SU-DHL-6 (cell line): ENCODE measurements around the gene NAT14.

Experiments
- H2AFZ ChIP-seq: fragments of 200-600 bp; sonication (generic); 2 replicates; pipeline ENCODE4 v1.6.1; 2014; ENCODE audit warnings: low read depth, mild to moderate bottlenecking, moderate library complexity, mixed read lengths, antibody characterized with exemption, low read length; ENCODE audit not compliant: severe bottlenecking
- H3F3A ChIP-seq: fragments of 200-600 bp; shearing (Covaris generic); 2 replicates; pipeline ENCODE4 v1.6.0; 2016; ENCODE audit warnings: antibody characterized with exemption, mild to moderate bottlenecking; ENCODE audit not compliant: insufficient read depth
- H3K27ac ChIP-seq: fragments of 200-600 bp; sonication (generic); 2 replicates; pipeline ENCODE4 v1.5.1; 2016; ENCODE audit warnings: low read depth, mild to moderate bottlenecking, low read length, moderate library complexity, mixed read lengths
- H3K27me3 ChIP-seq: fragments of 200-600 bp; sonication (generic), shearing (Covaris generic); 2 replicates; pipeline ENCODE4 v1.6.0; 2014; ENCODE audit warnings: mild to moderate bottlenecking, low read length
- H3K36me3 ChIP-seq: fragments of 200-600 bp; sonication (generic); 2 replicates; pipeline ENCODE4 v1.6.1; 2014; ENCODE audit warnings: mild to moderate bottlenecking, low read length, mixed read lengths
- H3K4me2 ChIP-seq: fragments of 300-600, 200-600 bp; shearing (Covaris generic), sonication (generic); 2 replicates; pipeline ENCODE4 v1.6.0; 2014; ENCODE audit warnings: low read length, low read depth, mild to moderate bottlenecking; ENCODE audit not compliant: poor library complexity, severe bottlenecking
- H3K4me3 ChIP-seq: fragments of 200-600 bp; sonication (generic); 2 replicates; pipeline ENCODE4 v1.5.1; 2014; ENCODE audit warnings: antibody characterized with exemption, low read length, mild to moderate bottlenecking, mixed read lengths; ENCODE audit not compliant: insufficient read depth, poor library complexity, severe bottlenecking
- H3K79me2 ChIP-seq: fragments of 200-600 bp; sonication (generic); 2 replicates; pipeline ENCODE4 v1.6.1; 2014; ENCODE audit warnings: mild to moderate bottlenecking, low read length, moderate library complexity; ENCODE audit not compliant: insufficient read depth
- H3K9ac ChIP-seq: fragments of 200-600 bp; sonication (generic); 2 replicates; pipeline ENCODE4 v1.7.0; 2014; ENCODE audit warnings: mild to moderate bottlenecking, low read length
- H3K9me2 ChIP-seq: fragments of 200-600 bp; sonication (generic); replicated peaks from 2 replicates; pipeline ENCODE4 v1.6.1; 2014; ENCODE audit warnings: low read length; ENCODE audit not compliant: insufficient read depth
- H3K9me3 ChIP-seq: fragments of 200-600 bp; sonication (generic); 2 replicates; pipeline ENCODE4 v1.6.1; 2014; ENCODE audit warnings: low read length, mixed read lengths; ENCODE audit not compliant: insufficient read depth
- H4K20me1 ChIP-seq: fragments of 200-600 bp; sonication (generic); 2 replicates; pipeline ENCODE4 v1.6.1; 2014; ENCODE audit warnings: low read depth, mild to moderate bottlenecking, antibody characterized with exemption, low read length, moderate library complexity, mixed read lengths
- CTCF ChIP-seq: fragments of 200-600 bp; sonication (generic); IDR thresholded peaks from one replicate; pipeline ENCODE4 v1.5.1; 2017; ENCODE audit warnings: antibody characterized with exemption, mild to moderate bottlenecking, low read length, moderate library complexity; ENCODE audit not compliant: insufficient read depth, poor library complexity, severe bottlenecking
- EZH2phosphoT487 ChIP-seq: fragments of 200-600 bp; sonication (generic), shearing (Covaris generic); conservative IDR thresholded peaks from 2 replicates; pipeline ENCODE4 v1.6.1; 2018; ENCODE audit warnings: mild to moderate bottlenecking, antibody characterized with exemption, low read length, moderate library complexity, mixed read lengths

The NAT14 gene

GRCh38 chr19:55476100-55476775 is 8.8 kb upstream of the NAT14 start, which contains the start of gene ZNF628:
Gene ZNF628 (plus strand): TSS chr19:55476617. CDS start chr19:55479911, 3,294 bp downstream.
- H2AFZ ChIP-seq = peak within 1 kb of the TSS; percentile 90
- H4K20me1 ChIP-seq = no peaks in the 10 kb centered on the region
- no peaks in the 10 kb centered on the region for H3K9me3 ChIP-seq
- no peaks in the 10 kb centered on the region for H3K36me3 ChIP-seq
- H3K9me2 ChIP-seq = no peaks in the 10 kb centered on the region
- TF ChIP-seq CTCF (no peak), EZH2phosphoT487 (no peak)
- peak within 1 kb of the TSS; percentile 76 for H3K4me3 ChIP-seq
- no peaks in the 10 kb centered on the region for H3F3A ChIP-seq
- H3K79me2 ChIP-seq = peaks cover 14% of the 10 kb centered on the region; the same call in 1 of the 2 replicates
- peak within 1 kb of the TSS; percentile 77 for H3K4me2 ChIP-seq
- peak within 1 kb of the TSS; percentile 65 for H3K27ac ChIP-seq
- H3K27me3 ChIP-seq = no peaks in the 10 kb centered on the region
- H3K9ac ChIP-seq = peak within 1 kb of the TSS; percentile 63

- H3K4me3 ChIP-seq = peak overlapping the region; percentile 76
- no peaks in the 10 kb centered on the region for H3F3A ChIP-seq
- H3K4me2 ChIP-seq = peak overlapping the region; percentile 70
- H3K9ac ChIP-seq = no peak overlapping the region
- no peaks in the 10 kb centered on the region for H4K20me1 ChIP-seq
- no peak overlapping the region for H3K27ac ChIP-seq
- H3K79me2 ChIP-seq = peaks cover 14% of the 10 kb centered on the region; the same call in 1 of the 2 replicates
- no peaks in the 10 kb centered on the region for H3K36me3 ChIP-seq
- H3K27me3 ChIP-seq = no peaks in the 10 kb centered on the region
- H3K9me2 ChIP-seq = no peaks in the 10 kb centered on the region
- TF ChIP-seq EZH2phosphoT487 (no peak), CTCF (no peak)
- no peak overlapping the region for H2AFZ ChIP-seq
- H3K9me3 ChIP-seq = no peaks in the 10 kb centered on the region
Observed at GRCh38 chr19:55477905-55478304, 7.1 kb upstream of the NAT14 start.

GRCh38 chr19:55478364-55478763 is 6.6 kb upstream of the NAT14 start:
- Histone ChIP-seq H3F3A (no peaks in the 10 kb centered on the region), H3K27me3 (no peaks in the 10 kb centered on the region), H3K9me3 (no peaks in the 10 kb centered on the region), H3K9ac (no peak overlapping the region), H3K27ac (no peak overlapping the region), H3K4me2 (no peak overlapping the region), H3K36me3 (no peaks in the 10 kb centered on the region), H4K20me1 (no peaks in the 10 kb centered on the region), H2AFZ (no peak overlapping the region), H3K79me2 (peaks cover 14% of the 10 kb centered on the region; the same call in 1 of the 2 replicates), H3K9me2 (no peaks in the 10 kb centered on the region), H3K4me3 (no peak overlapping the region)
- TF ChIP-seq EZH2phosphoT487 = no peak
- no peak for TF ChIP-seq CTCF
